ENCODE measurements around the gene MTPN. TPM values are rescaled to one million over a fixed set of nuclear protein-coding genes. Genes with fewer than 3 reads are reported as not detected.
A peak's percentile ranks its signal among the peaks of the same experiment; 100 is the strongest.

The MTPN gene
- total RNA-seq, 5 donors from 2014 or later (not counting 1 experiment from before 2014, with no cell fraction given): 74.2 to 96.3 (median 84.1) TPM

DNA sequence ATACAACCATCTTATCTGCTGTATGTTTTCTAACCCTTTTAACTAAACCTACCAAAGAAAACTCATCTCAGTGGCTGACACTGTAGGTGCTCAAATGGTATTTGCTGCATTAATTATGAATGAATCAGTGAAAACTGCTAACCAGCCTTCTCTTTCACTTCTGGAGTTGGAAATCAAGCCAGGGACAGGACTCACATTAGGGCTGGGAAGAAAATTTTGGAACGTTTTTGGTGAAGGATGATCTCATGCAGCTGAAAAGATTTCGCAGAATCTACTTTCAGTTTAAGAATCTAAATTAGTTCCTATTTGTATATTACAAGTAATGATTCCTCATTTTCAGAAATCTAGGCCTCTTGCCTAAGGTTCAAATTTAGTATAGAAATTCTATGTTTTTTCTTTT lies 12.9 kb downstream of the MTPN start:
- no peaks in the 10 kb centered on the region for H3K27me3 Mint-ChIP-seq
- H3K27ac Mint-ChIP-seq: no peak overlapping the region
- CTCF ChIA-PET: interaction anchor here in 1 of 2 donors (0.6 kb wide), 1 partner anchor 23 kb away, joined by 3 read pairs; no protein-coding TSS in a partner anchor
- H3K4me1 Mint-ChIP-seq: peaks cover 88 to 91% (median 89%) of the 10 kb centered on the region in 3 donors
- Histone ChIP-seq H3K27ac (ENCODE audit: low read length) (no peak overlapping the region), H3K4me1 (ENCODE audit: control insufficient read depth in 1 of 2, extremely low read depth in 1 of 2, insufficient read depth in 2 of 2, low read length in 2 of 2) (peaks cover 8 to 23% of the 10 kb centered on the region in 2 experiments), H3K4me3 (ENCODE audit: control insufficient read depth in 1 of 2, extremely low read depth in 1 of 2, low read length in 1 of 2) (no peak overlapping the region), H3K9me3 (no peaks in the 10 kb centered on the region), H3K36me3 (ENCODE audit: control insufficient read depth in 2 of 2, extremely low read depth in 1 of 2, insufficient read depth in 1 of 2, low read length in 1 of 2) (peaks cover 0 to 7% of the 10 kb centered on the region in 2 donors), H3K27me3 (replicated peaks in 1 of 2; ENCODE audit: control insufficient read depth in 2 of 2, extremely low read depth in 1 of 2, insufficient read depth in 2 of 2, low read length in 1 of 2) (no peaks in the 10 kb centered on the region)
- POLR2A ChIA-PET: no interaction called here
- no peak overlapping the region for H3K4me3 Mint-ChIP-seq
- DNase-seq (no peak), ATAC-seq (replicated peaks in 1 of 4) (no peak)
- H3K36me3 Mint-ChIP-seq: peaks cover 34% of the 10 kb centered on the region
- no CpG with 5 or more reads among the region's 2 CpGs for WGBS (ENCODE audit: insufficient coverage)
- H3K9me3 Mint-ChIP-seq: no peaks in the 10 kb centered on the region

GRCh38 chr7:135962802-135963201 lies 14.4 kb downstream of the MTPN start:
- no peak overlapping the region for H3K27ac Mint-ChIP-seq
- DNase-seq (no peak), ATAC-seq (replicated peaks in 1 of 4) (no peak)
- H3K4me1 ChIP-seq (ENCODE audit: control insufficient read depth in 1 of 2, extremely low read depth in 1 of 2, insufficient read depth in 2 of 2, low read length in 2 of 2): peaks cover 8 to 22% of the 10 kb centered on the region in 2 experiments
- CTCF ChIA-PET: no interaction called here
- no peak overlapping the region for H3K27ac ChIP-seq (ENCODE audit: low read length)
- no peaks in the 10 kb centered on the region for H3K9me3 Mint-ChIP-seq
- H3K36me3 ChIP-seq (ENCODE audit: control insufficient read depth in 2 of 2, extremely low read depth in 1 of 2, insufficient read depth in 1 of 2, low read length in 1 of 2): peaks cover 0 to 3% of the 10 kb centered on the region in 2 donors
- POLR2A ChIA-PET: no interaction called here
- H3K4me1 Mint-ChIP-seq: peaks cover 87 to 90% (median 89%) of the 10 kb centered on the region in 3 donors
- no CpG with 5 or more reads among the region's 4 CpGs for WGBS (ENCODE audit: insufficient coverage)
- no peaks in the 10 kb centered on the region for H3K9me3 ChIP-seq
- H3K27me3 Mint-ChIP-seq: no peaks in the 10 kb centered on the region
- H3K27me3 ChIP-seq (replicated peaks in 1 of 2; ENCODE audit: control insufficient read depth in 2 of 2, extremely low read depth in 1 of 2, insufficient read depth in 2 of 2, low read length in 1 of 2): no peaks in the 10 kb centered on the region
- H3K4me3 ChIP-seq (ENCODE audit: control insufficient read depth in 1 of 2, extremely low read depth in 1 of 2, low read length in 1 of 2): no peak overlapping the region
- H3K4me3 Mint-ChIP-seq: no peak overlapping the region
- H3K36me3 Mint-ChIP-seq: peaks cover 24% of the 10 kb centered on the region

GRCh38 chr7:135960709-135961451 lies 16.3 kb downstream of the MTPN start:
- no peaks in the 10 kb centered on the region for H3K27me3 ChIP-seq (replicated peaks in 1 of 2; ENCODE audit: control insufficient read depth in 2 of 2, extremely low read depth in 1 of 2, insufficient read depth in 2 of 2, low read length in 1 of 2)
- Mint-ChIP-seq H3K4me3 (no peak overlapping the region), H3K9me3 (no peaks in the 10 kb centered on the region), H3K4me1 (peaks cover 85 to 88% (median 86%) of the 10 kb centered on the region in 3 donors), H3K27me3 (no peaks in the 10 kb centered on the region), H3K36me3 (peaks cover 22% of the 10 kb centered on the region), H3K27ac (no peak overlapping the region)
- ChIA-PET POLR2A (no interaction called here), CTCF (interaction anchor here (0.5 to 1.1 kb wide), 3 partner anchors 47 to 298 kb away, joined by 3 to 4 read pairs (median 3); partner anchors contain the start of gene STMP1 (in 1 of the 2))
- WGBS (ENCODE audit: insufficient coverage): no CpG with 5 or more reads among the region's 6 CpGs
- H3K27ac ChIP-seq (ENCODE audit: low read length): no peak overlapping the region
- H3K4me3 ChIP-seq (ENCODE audit: control insufficient read depth in 1 of 2, extremely low read depth in 1 of 2, low read length in 1 of 2): no peak overlapping the region
- no peaks in the 10 kb centered on the region for H3K9me3 ChIP-seq
- DNase-seq (no peak), ATAC-seq (replicated peaks in 1 of 4) (no peak)
- no peaks in the 10 kb centered on the region for H3K36me3 ChIP-seq (ENCODE audit: control insufficient read depth in 2 of 2, extremely low read depth in 1 of 2, insufficient read depth in 1 of 2, low read length in 1 of 2)
- H3K4me1 ChIP-seq (ENCODE audit: control insufficient read depth in 1 of 2, extremely low read depth in 1 of 2, insufficient read depth in 2 of 2, low read length in 2 of 2): peaks cover 0 to 4% of the 10 kb centered on the region in 2 experiments

GRCh38 chr7:135959646-135960363 lies 17.4 kb downstream of the MTPN start:
- CTCF ChIA-PET: interaction anchor here in 1 of 2 donors (0.9 kb wide), 1 partner anchor 297 kb away, joined by 3 read pairs; the partner anchor contains the start of gene STMP1
- peaks cover 23% of the 10 kb centered on the region for H3K36me3 Mint-ChIP-seq
- Histone ChIP-seq H3K9me3 (no peaks in the 10 kb centered on the region), H3K27ac (ENCODE audit: low read length) (no peak overlapping the region), H3K4me1 (ENCODE audit: control insufficient read depth in 1 of 2, extremely low read depth in 1 of 2, insufficient read depth in 2 of 2, low read length in 2 of 2) (no peaks in the 10 kb centered on the region), H3K36me3 (ENCODE audit: control insufficient read depth in 2 of 2, extremely low read depth in 1 of 2, insufficient read depth in 1 of 2, low read length in 1 of 2) (no peaks in the 10 kb centered on the region), H3K4me3 (ENCODE audit: control insufficient read depth in 1 of 2, extremely low read depth in 1 of 2, low read length in 1 of 2) (no peak overlapping the region), H3K27me3 (replicated peaks in 1 of 2; ENCODE audit: control insufficient read depth in 2 of 2, extremely low read depth in 1 of 2, insufficient read depth in 2 of 2, low read length in 1 of 2) (no peaks in the 10 kb centered on the region)
- no peak overlapping the region for H3K27ac Mint-ChIP-seq
- peaks cover 76 to 88% (median 84%) of the 10 kb centered on the region in 3 donors for H3K4me1 Mint-ChIP-seq
- H3K9me3 Mint-ChIP-seq: no peaks in the 10 kb centered on the region
- ATAC-seq (replicated peaks in 1 of 4) (no peak), DNase-seq (no peak)
- H3K27me3 Mint-ChIP-seq: no peaks in the 10 kb centered on the region
- POLR2A ChIA-PET: interaction anchor here in 1 of 2 donors (0.6 kb wide), 1 partner anchor 154 kb away, joined by 3 read pairs; no protein-coding TSS in a partner anchor
- H3K4me3 Mint-ChIP-seq: no peak overlapping the region

DNA sequence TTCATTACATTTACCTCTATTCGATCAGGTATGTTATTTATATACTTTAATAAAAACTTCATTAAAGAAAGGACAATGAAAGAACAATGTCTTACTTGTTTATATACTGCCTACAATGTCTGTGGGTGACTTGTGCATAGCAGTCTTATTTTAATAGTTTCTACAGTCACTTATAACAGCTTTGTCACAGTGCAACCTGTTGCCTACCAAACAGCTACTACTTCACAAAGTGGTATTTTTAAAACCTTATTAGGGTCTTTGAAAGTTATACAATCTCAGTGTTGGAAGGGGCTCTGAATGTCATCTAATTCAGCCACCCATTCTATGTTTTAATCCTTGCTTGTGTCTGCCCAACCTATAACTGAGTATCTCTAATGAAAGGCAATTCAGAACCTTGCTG lies 19.0 kb downstream of the MTPN start:
- no peak for ATAC-seq (replicated peaks in 1 of 4)
- WGBS (ENCODE audit: insufficient coverage): no CpG with 5 or more reads among the region's 1 CpG
- no peak overlapping the region for H3K27ac Mint-ChIP-seq
- Histone ChIP-seq H3K9me3 (no peaks in the 10 kb centered on the region), H3K27ac (ENCODE audit: low read length) (no peak overlapping the region), H3K4me1 (ENCODE audit: control insufficient read depth in 1 of 2, extremely low read depth in 1 of 2, insufficient read depth in 2 of 2, low read length in 2 of 2) (no peaks in the 10 kb centered on the region), H3K4me3 (ENCODE audit: control insufficient read depth in 1 of 2, extremely low read depth in 1 of 2, low read length in 1 of 2) (no peak overlapping the region), H3K36me3 (ENCODE audit: control insufficient read depth in 2 of 2, extremely low read depth in 1 of 2, insufficient read depth in 1 of 2, low read length in 1 of 2) (no peaks in the 10 kb centered on the region), H3K27me3 (replicated peaks in 1 of 2; ENCODE audit: control insufficient read depth in 2 of 2, extremely low read depth in 1 of 2, insufficient read depth in 2 of 2, low read length in 1 of 2) (no peaks in the 10 kb centered on the region)
- ChIA-PET CTCF (no interaction called here), POLR2A (interaction anchor here in 1 of 2 donors (1.4 kb wide), 1 partner anchor 9 kb away, joined by 3 read pairs; no protein-coding TSS in a partner anchor)
- H3K9me3 Mint-ChIP-seq: no peaks in the 10 kb centered on the region
- no peak overlapping the region for H3K4me3 Mint-ChIP-seq
- no peak for DNase-seq
- no peaks in the 10 kb centered on the region for H3K27me3 Mint-ChIP-seq
- peaks cover 24% of the 10 kb centered on the region for H3K36me3 Mint-ChIP-seq
- H3K4me1 Mint-ChIP-seq: peaks cover 66 to 82% (median 78%) of the 10 kb centered on the region in 3 donors

DNA sequence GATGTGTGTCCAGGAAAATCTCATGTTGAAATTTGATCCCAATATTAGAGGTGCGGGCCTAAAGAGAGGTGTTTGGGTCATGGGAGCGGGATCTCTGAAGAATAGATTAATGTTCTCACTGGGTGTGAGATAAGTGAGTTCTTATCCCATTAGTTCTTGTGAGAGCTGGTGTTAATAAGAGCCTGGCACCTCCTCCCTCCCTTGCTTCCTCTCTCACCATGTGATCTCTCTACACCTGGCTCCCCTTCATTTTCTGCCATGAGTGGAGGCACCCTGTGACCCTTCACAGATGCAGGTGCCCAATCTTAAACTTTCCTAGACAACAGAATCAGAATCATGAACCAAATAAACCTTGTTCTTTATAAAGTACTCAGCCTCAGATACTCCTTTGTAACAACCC lies 19.5 kb downstream of the MTPN start:
- peak overlapping the region in 1 of 2 donors; percentile 25 for H3K27ac Mint-ChIP-seq
- WGBS (ENCODE audit: insufficient coverage): 80% methylated on average over 1 of the region's 2 CpGs
- ChIA-PET CTCF (interaction anchor here in 1 of 2 donors (1.1 kb wide), 1 partner anchor 9 kb away, joined by 3 read pairs; no protein-coding TSS in a partner anchor), POLR2A (interaction anchor here in 1 of 2 donors (1.4 kb wide), 1 partner anchor 9 kb away, joined by 3 read pairs; no protein-coding TSS in a partner anchor)
- H3K4me3 Mint-ChIP-seq: no peak overlapping the region
- Histone ChIP-seq H3K9me3 (no peaks in the 10 kb centered on the region), H3K4me3 (ENCODE audit: control insufficient read depth in 1 of 2, extremely low read depth in 1 of 2, low read length in 1 of 2) (no peak overlapping the region), H3K4me1 (ENCODE audit: control insufficient read depth in 1 of 2, extremely low read depth in 1 of 2, insufficient read depth in 2 of 2, low read length in 2 of 2) (peaks cover 0 to 2% of the 10 kb centered on the region in 2 experiments), H3K36me3 (ENCODE audit: control insufficient read depth in 2 of 2, extremely low read depth in 1 of 2, insufficient read depth in 1 of 2, low read length in 1 of 2) (no peaks in the 10 kb centered on the region), H3K27ac (ENCODE audit: low read length) (no peak overlapping the region), H3K27me3 (replicated peaks in 1 of 2; ENCODE audit: control insufficient read depth in 2 of 2, extremely low read depth in 1 of 2, insufficient read depth in 2 of 2, low read length in 1 of 2) (no peaks in the 10 kb centered on the region)
- DNase-seq (no peak), ATAC-seq (replicated peaks in 1 of 4) (no peak)
- no peaks in the 10 kb centered on the region for H3K9me3 Mint-ChIP-seq
- H3K36me3 Mint-ChIP-seq: peaks cover 25% of the 10 kb centered on the region
- no peaks in the 10 kb centered on the region for H3K27me3 Mint-ChIP-seq
- peaks cover 66 to 82% (median 77%) of the 10 kb centered on the region in 3 donors for H3K4me1 Mint-ChIP-seq
